ENCODE data around the gene CADPS. TPM values are rescaled to one million over a fixed set of nuclear protein-coding genes. Genes with fewer than 3 reads are reported as not detected.

The CADPS gene
- total RNA-seq, 1 donor from 2014 or later = 265 TPM

DNA sequence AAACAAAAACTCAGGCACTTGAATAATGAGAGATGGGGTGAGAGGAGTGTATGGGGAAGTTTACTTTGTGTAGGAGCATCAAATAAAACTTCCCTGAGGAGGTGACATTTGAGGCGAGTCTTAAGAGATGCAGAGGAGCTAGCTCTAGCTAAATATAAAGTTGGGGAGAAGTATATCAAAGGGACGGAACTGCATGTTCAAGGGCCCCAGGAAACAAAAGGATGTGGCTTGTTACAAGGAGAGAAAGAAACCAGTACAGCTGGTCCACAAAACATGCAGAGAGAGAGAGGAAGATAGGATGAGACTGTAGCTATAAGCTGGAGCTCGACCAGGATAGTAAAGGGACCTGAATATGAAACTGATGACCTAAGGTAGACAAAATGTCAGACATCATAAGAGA is 519.5 kb downstream of the CADPS start:
- Mint-ChIP-seq H3K36me3 (ENCODE audit: unreplicated experiment) (no peaks in the 10 kb centered on the region), H3K9me3 (ENCODE audit: unreplicated experiment) (no peaks in the 10 kb centered on the region), H3K4me3 (ENCODE audit: unreplicated experiment) (no peak overlapping the region), H3K27me3 (ENCODE audit: unreplicated experiment) (no peaks in the 10 kb centered on the region), H3K27ac (ENCODE audit: unreplicated experiment) (no peak overlapping the region), H3K4me1 (ENCODE audit: low read depth, unreplicated experiment) (no peaks in the 10 kb centered on the region)
- DNase-seq = no peak
- TF ChIP-seq, protein P1, sequence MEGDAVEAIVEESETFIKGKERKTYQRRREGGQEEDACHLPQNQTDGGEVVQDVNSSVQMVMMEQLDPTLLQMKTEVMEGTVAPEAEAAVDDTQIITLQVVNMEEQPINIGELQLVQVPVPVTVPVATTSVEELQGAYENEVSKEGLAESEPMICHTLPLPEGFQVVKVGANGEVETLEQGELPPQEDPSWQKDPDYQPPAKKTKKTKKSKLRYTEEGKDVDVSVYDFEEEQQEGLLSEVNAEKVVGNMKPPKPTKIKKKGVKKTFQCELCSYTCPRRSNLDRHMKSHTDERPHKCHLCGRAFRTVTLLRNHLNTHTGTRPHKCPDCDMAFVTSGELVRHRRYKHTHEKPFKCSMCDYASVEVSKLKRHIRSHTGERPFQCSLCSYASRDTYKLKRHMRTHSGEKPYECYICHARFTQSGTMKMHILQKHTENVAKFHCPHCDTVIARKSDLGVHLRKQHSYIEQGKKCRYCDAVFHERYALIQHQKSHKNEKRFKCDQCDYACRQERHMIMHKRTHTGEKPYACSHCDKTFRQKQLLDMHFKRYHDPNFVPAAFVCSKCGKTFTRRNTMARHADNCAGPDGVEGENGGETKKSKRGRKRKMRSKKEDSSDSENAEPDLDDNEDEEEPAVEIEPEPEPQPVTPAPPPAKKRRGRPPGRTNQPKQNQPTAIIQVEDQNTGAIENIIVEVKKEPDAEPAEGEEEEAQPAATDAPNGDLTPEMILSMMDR (IDR thresholded peaks at IDR 0.05; ENCODE audit: partially characterized antibody, unreplicated experiment) = no peak

Measured in glutamatergic neuron (in vitro differentiated cells).